ENCODE measurements around the gene IL11. TPM values are rescaled to one million over a fixed set of nuclear protein-coding genes. Genes with fewer than 3 reads are reported as not detected.

Gene IL11
- total RNA-seq, 2 donors from 2014 or later: 0.16 TPM; not detected in 1

DNA sequence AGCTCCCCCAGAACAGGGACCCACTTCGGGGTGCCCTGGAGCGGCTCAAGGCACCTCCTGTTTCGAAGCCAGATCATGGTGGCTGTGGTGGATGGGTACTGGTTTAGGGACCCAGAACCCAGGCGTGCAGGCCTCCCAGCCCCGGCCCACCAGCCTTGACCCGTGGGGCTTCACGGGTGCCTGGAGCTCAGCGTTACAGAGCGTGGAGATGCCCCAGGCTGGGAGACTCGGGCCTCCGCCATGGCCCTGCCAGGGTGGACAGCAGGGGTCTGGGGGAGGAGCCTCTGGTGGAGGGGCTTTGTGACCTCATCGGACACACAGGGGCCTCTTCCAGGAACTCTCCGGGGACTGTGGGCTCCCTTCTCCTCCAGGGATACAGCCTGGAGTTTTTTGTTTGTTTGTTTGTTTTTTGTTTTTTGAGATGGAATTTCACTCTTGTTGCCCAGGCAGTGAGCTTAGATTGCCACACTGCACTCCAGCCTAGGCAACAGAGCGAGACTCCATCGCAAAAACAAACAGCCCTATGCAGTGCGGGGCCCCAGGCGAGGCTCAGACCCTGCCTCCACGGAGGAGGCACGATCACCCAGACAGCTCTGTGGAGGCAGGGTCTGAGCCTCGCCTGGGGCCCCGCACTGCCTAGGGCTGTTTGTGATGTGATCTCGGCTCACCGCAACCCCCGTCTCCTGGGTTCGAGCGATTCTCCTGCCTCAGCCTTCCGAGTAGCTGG is 7.1 kb downstream of the IL11 start, which contains the start of gene GARIN5B:
TSS of gene GARIN5B (minus strand) at position 271 of the 727 bp plus-strand sequence. CDS start at position 77, 194 bp downstream.
- Histone ChIP-seq H3K4me1 (no peaks in the 10 kb centered on the region), H3K9me3 (no peaks in the 10 kb centered on the region), H3K27me3 (peaks cover under 1 to 2% of the 10 kb centered on the region in 2 donors), H3K4me3 (no peak within 1 kb of the TSS), H3K27ac (no peak within 1 kb of the TSS), H3K36me3 (no peaks in the 10 kb centered on the region)
- TF ChIP-seq, protein P1, sequence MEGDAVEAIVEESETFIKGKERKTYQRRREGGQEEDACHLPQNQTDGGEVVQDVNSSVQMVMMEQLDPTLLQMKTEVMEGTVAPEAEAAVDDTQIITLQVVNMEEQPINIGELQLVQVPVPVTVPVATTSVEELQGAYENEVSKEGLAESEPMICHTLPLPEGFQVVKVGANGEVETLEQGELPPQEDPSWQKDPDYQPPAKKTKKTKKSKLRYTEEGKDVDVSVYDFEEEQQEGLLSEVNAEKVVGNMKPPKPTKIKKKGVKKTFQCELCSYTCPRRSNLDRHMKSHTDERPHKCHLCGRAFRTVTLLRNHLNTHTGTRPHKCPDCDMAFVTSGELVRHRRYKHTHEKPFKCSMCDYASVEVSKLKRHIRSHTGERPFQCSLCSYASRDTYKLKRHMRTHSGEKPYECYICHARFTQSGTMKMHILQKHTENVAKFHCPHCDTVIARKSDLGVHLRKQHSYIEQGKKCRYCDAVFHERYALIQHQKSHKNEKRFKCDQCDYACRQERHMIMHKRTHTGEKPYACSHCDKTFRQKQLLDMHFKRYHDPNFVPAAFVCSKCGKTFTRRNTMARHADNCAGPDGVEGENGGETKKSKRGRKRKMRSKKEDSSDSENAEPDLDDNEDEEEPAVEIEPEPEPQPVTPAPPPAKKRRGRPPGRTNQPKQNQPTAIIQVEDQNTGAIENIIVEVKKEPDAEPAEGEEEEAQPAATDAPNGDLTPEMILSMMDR (IDR thresholded peaks at IDR 0.05): no peak
- DNase-seq (ENCODE audit: low spot score): no peak

DNA sequence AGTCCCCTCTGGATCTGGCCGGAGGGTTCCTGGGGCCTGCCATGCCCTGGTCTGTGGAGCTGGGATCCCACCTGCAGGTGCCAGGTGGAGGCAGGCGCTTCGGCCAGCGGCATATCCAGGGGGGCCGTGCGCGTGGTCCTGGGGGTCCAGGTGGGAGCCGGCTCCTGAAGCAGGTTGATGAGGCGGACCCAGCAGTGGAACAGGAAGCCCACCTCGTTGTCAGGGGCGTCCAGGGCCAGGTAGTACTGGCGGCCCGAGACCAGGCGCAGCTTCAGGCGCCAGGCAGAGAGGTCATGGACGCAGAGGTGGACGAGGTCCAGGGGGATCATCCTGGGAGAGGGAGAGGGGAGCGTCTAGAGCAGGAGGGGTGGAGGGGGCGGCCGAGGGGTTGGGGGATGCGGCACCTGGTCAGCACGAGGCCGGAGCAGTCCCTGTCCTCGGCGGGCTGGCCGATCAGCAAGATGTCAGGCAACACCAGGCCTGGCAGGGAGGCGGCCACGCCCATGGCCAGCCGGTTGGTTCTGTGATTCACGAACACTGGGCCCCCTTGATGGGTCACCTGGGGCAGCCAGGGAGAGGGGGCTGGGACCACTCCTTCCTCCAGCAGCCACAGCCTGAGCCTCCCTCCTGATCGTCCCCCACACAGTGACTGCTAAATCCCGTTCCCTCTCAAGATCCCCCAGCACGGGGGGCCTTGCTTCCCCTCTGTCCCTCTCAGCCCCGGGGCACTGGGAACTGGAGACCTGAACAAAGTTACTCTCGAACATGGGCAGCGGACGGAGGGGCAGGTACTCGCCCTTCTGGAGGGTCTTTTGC is 7.9 kb downstream of the IL11 start:
- no peak for DNase-seq (ENCODE audit: low spot score)
- Histone ChIP-seq H3K9me3 (no peaks in the 10 kb centered on the region), H3K27ac (no peak overlapping the region), H3K27me3 (no peaks in the 10 kb centered on the region), H3K4me3 (no peak overlapping the region), H3K4me1 (no peaks in the 10 kb centered on the region), H3K36me3 (no peaks in the 10 kb centered on the region)
- TF ChIP-seq, protein P1 (IDR thresholded peaks at IDR 0.05): no peak

DNA sequence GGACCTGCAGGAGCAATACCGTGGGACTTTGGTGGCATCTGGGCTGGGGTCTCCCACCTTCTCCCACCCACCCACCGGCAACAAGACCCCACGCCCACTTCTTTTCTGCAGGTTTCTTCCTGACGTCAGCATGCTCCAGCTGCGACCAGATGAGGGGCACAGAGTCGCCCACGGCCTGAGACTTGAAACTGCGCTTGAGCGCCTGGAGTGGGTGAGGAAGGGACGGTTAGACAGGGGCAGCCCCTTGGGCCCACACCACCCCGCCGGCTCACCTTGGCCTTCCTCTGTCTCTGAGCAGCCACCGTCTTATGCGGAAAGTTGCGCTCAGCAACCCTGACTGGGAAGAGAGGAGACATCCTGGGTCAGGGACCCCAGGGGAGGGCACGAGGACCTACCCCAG is 9.4 kb downstream of the IL11 start:
- no peaks in the 10 kb centered on the region for H3K9me3 ChIP-seq
- no peaks in the 10 kb centered on the region for H3K27me3 ChIP-seq
- no peaks in the 10 kb centered on the region for H3K36me3 ChIP-seq
- H3K4me3 ChIP-seq: no peak overlapping the region
- H3K4me1 ChIP-seq: no peaks in the 10 kb centered on the region
- H3K27ac ChIP-seq: no peak overlapping the region
- TF ChIP-seq, protein P1 (IDR thresholded peaks at IDR 0.05): no peak
- DNase-seq (ENCODE audit: low spot score): no peak

DNA sequence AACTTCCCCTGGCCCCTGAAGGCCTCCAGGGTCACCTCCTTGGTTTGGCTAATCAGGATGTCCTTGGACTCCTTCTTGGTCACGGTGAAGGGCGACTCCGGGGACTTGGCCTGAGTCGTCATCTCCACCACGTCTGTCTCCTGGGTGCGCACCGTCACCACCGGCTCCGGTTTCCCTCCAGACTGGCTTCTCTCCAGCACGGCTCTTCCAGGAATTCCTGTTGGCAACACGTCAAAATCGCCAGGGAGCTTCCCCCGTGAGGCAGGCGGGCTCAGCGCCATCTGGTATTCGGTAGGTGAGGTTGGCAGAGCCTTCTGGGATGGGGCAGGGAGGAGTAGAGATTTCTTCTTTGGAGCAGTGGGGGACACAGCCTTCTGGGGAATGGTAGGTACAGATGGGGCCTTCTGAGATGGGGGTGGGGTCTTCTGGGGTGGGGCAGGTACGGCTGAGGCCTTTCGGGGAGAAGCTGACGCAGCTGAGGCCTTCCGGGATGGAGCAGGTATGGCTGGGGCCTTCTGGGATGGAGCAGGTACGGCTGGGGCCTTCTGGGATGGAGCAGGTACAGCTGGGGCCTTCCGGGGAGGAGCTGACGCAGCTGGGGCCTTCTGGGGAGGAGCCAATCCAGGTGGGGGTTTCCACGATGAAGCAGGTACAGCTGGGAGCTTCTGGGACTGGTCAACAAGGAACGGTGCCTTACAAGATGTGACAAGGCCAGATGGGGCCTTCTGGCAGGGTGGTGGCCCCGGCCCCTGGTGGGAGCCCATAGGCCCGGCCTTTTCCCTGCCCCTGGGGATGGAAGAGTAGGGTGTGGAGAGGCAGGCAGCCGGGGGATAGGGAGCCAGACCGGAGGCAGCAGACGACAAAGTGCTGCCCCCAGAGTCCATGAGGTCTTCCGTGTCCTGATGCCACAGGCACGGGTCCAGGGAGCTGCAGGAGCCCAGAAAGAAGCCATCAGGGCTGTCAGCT is 11.0 kb downstream of the IL11 start:
- H3K27ac ChIP-seq: no peak overlapping the region
- H3K36me3 ChIP-seq: no peaks in the 10 kb centered on the region
- no peaks in the 10 kb centered on the region for H3K9me3 ChIP-seq
- H3K27me3 ChIP-seq: peaks cover 0 to 6% of the 10 kb centered on the region in 2 donors
- TF ChIP-seq, protein P1 (IDR thresholded peaks at IDR 0.05): no peak
- H3K4me3 ChIP-seq: no peak overlapping the region
- no peak for DNase-seq (ENCODE audit: low spot score)
- H3K4me1 ChIP-seq: peaks cover 0 to 10% of the 10 kb centered on the region in 2 donors

DNA sequence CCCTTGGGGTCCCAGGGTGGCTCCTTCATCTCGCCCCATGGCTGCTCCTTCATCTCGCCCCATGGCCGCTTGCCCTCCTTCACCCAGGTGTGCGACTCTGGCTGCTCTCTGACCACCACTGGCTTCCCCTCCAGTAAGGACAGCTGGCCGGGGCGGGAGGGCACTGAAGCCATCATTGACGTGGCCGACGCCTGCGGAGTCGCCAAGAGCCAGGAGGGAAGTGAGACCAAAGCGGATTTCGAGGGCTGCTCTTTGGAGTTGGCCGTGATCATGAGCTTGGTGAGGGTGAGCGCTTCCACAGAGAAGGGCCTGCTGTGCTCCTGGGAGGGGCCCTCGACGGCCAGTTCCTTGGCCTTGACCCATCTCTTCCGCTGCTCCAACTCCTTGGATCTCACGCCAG is 11.8 kb downstream of the IL11 start:
- DNase-seq (ENCODE audit: low spot score): no peak
- H3K36me3 ChIP-seq: no peaks in the 10 kb centered on the region
- no peak overlapping the region for H3K4me3 ChIP-seq
- peaks cover 4 to 13% of the 10 kb centered on the region in 2 donors for H3K27me3 ChIP-seq
- peaks cover 0 to 18% of the 10 kb centered on the region in 2 donors for H3K4me1 ChIP-seq
- no peaks in the 10 kb centered on the region for H3K9me3 ChIP-seq
- TF ChIP-seq, protein P1 (IDR thresholded peaks at IDR 0.05): no peak
- H3K27ac ChIP-seq: no peak overlapping the region
